Thyroid gland (tissue), 4 donors: Measurements from ENCODE around the gene SAXO1.

Experiments
- CTCF ChIP-seq, 6 experiments: fragments of 200-600 bp in 3 of 6; fragments of 450-650 bp in 3 of 6; sonication (generic) in 3 of 6; IDR thresholded peaks; one replicate each; pipeline ENCODE4 v1.5.1; 2016 to 2019; ENCODE audit warnings: antibody characterized with exemption in 6 of 6, mild to moderate bottlenecking in 2 of 6, inconsistent platforms in 1 of 6, moderate library complexity in 1 of 6
- POLR2A ChIP-seq, 2 donors: fragments of 450-650 bp; IDR thresholded peaks; one replicate each; pipeline ENCODE4 v1.6.1; 2017; ENCODE audit warnings: antibody characterized with exemption in 2 of 2, mild to moderate bottlenecking in 2 of 2, moderate library complexity in 1 of 2

GRCh38 chr9:18936094-18936871, 96.7 kb downstream of the SAXO1 start:
- TF ChIP-seq CTCF (IDR thresholded peaks at IDR 0.05) = no peak
- TF ChIP-seq POLR2A (IDR thresholded peaks at IDR 0.05) = no peak
